Activated CD8-positive, alpha-beta memory T cell treated with anti-CD3 and anti-CD28 coated beads for 48 hours (primary cell): ENCODE measurements around the gene PHLDA2.

Experiments used
- DNase-seq, 3 experiments: peaks; one replicate each; pipeline ENCODE4 v3.0.0-alpha.2; 2020; ENCODE audit warnings: low read depth in 2 of 3, low spot score in 2 of 3

PHLDA2 gene, protein sequence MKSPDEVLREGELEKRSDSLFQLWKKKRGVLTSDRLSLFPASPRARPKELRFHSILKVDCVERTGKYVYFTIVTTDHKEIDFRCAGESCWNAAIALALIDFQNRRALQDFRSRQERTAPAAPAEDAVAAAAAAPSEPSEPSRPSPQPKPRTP

DNA sequence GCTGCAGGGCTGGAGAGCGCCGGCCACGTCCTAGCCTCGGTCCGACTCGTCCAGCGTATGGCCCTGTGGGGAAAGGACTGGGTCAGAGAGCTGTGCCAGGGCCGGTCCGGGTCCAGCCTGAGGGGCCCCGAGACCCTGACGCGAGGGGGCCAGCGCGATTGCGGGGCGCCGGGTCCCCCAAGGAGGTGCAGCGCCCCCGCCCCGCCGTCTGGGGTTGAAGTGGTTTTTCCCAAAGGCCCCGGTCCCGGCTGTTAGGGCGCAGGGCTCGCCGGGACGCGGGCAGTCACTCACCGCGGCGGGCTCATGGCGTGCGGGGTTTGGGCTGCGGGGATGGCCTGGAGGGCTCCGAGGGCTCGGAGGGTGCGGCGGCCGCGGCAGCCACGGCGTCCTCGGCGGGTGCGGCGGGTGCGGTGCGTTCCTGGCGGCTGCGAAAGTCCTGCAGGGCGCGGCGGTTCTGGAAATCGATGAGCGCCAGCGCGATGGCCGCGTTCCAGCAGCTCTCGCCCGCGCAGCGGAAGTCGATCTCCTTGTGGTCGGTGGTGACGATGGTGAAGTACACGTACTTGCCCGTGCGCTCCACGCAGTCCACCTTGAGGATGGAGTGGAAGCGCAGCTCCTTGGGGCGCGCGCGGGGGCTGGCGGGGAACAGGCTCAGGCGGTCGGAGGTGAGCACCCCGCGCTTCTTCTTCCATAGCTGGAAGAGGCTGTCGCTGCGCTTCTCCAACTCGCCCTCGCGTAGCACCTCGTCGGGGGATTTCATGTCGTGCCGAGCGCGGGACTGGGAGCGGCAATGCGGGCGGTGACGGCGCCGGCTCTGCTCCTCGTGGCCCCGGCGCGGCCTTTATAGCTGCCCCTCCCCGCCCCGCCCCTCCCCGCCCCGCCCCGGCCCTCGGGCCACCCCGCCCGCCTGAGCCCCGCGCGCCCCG, at the start of gene PHLDA2:
TSS of gene PHLDA2 (minus strand) at position 816 of the 926 bp plus-strand sequence. CDS start at position 760, 56 bp downstream.
- DNase-seq = peak in 2 of 3 experiments; percentile 39 to 43

DNA sequence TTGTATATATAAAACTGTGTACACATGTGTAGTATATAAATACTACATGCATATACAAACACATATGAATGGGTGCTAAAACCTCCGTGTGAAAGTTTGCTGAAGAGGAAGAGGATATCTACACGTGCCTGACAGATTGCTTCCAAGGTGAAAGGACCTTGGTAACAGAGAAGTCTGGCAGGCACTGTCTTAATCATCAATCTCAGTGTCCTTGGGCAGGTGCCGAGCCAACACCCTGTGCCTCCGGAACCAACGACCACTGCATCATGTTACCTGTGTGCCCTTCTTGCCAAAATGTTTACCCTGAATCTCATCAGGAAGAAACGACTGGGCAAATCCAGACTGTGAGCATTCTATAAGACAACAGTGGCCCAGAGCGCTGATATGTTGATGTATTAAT, 47.9 kb upstream of the PHLDA2 start:
- DNase-seq = no peak

DNA sequence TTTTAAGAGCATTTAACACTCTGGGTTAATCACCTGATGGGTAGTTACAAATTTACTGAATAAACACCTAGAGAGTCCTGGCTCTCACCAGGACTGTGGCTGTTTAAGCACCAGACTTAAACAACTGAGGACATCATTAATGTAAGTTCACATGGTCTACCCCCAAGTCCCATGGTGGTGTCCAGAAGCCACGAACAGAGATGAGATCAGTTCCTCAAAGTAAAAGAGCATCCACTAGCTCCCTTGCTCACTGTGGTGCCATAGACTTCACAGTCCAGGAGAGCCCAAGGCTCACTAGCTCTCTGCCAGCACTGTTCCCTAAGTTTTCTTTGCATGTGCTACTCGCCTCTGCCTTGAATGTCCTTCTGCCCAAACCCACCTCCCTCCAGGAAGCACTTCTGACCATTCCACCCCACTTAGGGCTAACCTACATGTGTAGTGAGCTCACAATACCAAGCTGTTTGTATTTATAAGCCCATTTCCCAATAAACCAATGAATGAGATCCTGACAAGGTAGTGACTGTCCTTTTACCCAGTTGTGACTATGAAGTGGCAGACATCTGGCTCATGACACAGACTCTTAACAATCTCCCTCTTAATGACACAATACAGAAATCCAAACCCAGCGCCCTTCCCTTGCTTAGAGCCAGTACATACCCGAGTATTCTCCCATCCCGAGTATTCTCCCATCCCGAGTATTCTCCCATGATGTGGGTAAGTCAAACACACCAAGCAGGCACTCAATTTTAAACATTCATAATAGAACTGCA, 47.3 kb upstream of the PHLDA2 start:
- no peak for DNase-seq

DNA sequence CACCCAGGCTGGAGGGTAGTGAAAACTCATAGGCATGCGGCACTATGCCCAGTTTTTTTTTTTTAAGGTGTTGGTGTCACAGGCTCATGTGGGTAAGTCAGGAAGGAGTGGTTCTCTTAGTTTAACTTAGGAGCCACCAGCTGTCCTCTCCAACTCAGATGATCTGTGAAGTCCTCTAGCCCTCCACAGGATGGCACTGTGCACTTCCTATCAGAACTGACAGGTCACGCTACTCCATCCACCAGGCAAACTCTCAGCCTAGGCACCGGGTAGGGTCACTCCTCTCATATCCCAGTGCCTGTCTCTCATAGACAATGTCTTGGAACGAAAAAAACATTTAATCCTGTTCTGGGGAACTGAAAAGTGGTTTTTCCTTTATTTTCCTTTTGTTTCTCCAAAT, 46.4 kb upstream of the PHLDA2 start:
- no peak for DNase-seq

DNA sequence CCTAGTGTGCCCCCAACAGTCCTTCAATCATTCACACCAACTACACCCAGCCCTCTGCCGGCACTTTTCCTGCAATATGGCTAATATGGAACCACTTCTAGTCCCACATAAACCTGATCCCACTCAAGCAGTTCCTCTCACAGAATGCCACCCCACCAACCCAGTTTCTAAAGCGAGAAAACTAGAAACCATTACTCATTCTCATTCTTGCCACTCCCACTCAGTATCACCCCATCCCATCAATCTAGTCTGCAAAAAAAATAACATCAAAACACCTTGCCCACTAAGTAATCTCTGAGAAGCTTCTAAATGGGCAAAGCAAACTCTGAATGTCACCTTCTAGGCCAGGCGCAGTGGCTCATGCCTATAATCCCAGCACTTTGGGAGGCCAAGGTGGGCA, 45.1 kb upstream of the PHLDA2 start:
- no peak for DNase-seq

DNA sequence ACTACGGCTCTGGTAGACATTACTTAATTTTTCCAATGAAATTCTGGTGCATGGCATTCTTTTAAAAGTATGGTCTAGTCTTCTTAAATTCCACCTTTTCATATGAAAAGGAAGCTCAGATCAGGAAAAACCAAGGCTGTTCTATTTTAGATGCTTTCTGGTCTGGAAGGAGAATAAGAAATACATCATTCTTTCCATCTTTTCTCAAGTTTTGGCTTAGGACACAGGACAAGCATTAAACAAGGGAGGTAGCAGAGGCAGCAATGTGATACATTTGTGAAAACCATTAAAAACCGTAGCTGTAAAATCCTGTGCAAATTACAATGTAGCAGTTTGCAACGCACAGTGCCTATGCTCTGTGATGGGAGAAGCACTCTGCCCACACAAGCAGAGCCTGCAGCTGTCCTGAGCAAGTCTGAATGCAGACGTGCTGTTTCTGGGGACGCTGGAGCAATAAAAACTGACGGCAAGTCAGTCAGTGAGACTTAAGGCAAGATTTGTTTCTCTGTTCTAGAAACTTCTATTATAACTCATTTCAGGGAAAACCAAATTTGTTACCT, 39.2 kb upstream of the PHLDA2 start:
- DNase-seq = no peak

DNA sequence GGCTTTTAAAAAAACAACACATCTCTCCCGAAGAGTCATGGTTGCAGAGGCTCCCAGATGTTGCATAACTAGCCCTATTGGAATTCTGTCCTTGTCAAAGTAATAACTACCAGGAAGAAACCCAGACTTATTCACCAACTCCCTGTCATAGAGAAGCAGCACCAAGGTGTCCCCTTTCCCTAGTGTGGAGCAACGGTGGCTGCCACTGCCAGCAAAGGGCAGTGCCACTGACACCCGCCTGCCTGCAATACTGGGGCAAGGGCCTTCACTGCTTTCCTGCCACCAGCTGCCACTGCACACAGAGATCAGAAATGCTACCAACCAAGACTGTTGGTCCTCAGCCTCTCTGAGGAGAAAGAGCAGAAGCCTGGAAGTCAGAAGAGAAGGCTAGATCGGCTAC, 35.6 kb upstream of the PHLDA2 start:
- no peak for DNase-seq

DNA sequence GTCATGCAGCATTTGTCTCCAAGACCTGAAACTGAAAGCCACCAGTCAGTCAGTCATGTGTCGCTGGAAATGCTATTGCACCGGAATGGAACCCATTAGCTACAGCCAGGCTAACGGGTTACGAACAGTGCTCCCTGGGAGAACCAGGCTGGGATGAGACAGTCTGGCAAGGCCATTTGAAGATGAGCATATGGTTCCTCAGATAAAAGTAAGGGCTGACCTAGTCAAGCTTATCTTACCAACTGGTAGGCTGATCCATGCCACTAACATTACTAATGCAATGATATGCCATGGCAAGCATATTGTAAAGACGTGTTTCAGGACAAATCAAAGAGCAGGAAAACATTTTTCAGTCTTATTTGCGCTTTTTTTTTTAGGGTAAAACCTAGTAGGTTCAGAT, 34.5 kb upstream of the PHLDA2 start:
- DNase-seq = no peak

DNA sequence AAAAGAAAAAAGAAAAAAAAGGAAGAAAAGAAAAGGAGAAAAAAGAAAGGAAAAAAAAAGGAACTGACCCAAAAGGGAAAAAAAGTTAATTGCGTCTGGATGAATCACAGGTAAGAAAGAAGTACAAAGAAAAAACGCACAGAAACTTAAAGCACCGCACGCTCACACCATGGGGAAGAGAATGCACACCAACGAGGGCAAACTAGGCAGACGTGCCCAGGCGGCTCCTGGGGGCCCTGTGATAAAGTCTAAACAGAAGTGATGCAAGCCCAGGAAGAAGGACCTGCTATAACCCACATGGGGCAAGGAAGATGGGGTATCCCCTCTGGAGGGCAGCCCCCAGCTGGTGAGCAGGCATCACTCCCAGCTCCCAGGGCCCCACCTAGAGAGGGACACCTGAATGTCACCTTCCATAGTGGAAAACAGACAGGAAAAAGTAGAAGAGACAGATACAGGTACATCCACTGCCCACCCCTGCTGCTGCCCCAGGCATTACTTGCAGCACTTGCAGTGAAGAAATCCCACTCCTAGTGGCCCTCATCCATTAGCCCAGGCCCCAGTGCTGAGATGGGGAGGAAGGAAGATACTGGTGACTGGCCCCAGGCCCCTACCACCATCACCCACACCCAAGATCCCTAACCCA, 34.0 kb upstream of the PHLDA2 start:
- DNase-seq = no peak

DNA sequence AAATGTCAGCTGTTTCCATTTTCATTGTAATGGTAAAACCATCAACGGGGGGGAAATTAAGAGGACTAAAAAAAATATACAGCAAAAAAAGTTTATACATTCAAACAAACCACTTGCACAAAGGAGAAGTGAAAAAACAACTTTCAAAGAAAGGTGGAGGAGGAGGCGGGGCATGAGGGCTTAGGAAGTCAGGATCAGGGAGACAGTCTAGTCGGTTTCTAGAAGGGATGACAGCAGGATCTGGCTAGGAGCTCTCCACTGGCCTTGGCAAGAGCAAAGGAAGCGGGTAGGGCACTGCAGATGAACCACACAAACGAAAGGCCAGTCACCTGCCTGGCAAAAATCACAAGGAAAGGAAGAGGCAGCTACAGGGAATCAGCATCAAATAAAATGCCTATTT, 31.9 kb upstream of the PHLDA2 start:
- no peak for DNase-seq

DNA sequence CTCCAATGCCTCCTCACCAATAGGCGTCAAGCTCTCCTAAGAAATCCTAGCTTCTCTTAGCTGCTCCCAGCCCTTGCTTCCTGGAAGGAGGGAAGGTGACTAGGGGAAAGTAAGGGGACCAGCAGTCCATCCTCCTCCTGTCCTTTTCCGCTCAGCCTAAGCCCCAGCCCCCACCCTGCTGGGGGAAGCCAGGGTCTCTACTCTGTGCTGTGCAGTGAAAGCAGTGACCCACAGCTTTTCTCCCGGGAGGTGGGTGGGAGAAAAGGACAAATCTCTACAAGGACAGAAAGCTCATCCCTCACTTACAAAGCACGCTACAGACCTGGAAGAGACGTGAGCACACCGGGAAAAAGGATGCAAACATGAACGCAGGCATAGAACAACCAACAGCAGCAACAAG, 30.9 kb upstream of the PHLDA2 start:
- DNase-seq = no peak

DNA sequence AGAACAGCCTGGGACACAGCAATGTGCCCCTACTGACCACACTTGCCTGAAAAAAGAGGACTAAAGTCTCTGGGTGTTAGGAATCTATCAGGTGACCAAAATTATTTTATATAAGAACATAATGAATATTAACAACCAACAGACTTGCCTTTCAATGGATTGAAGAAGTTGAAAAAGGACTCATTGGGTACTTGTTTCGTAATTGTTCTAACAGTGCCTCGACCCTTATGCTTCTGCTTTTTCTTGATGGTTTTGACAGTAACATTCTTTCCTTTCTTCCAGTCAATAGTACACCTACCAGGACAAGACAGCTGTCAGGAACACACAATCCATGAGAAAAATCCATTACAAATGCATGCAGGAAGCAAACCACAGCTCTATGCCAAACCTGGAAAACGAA, 29.0 kb upstream of the PHLDA2 start:
- no peak for DNase-seq

DNA sequence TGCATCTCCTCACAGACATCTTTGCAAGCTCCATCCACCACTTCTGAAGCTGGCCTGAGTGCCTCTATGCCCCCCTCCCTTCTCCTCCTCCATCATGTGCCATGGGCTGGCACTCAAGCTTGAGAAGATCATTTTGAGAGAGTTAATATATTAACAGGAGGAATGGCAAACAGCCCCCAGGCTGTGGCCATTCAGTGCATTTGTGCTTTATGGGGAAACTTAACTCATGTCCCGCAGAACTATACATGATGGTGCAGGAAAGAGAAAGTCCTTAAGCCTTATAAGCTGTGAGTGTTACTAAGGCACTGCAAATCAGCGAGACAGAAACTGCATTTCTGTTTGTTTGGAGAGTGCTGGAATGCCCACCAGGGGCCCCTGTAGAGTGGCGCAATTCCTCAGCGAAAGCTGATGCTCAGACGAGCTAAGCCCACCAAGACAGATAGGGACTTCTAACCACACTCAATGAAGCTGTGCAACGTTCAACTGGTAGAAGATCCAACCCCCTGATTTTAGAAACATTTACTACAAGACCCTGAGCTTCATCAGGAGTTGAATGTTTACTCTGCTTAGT, 26.8 kb upstream of the PHLDA2 start:
- DNase-seq = no peak

DNA sequence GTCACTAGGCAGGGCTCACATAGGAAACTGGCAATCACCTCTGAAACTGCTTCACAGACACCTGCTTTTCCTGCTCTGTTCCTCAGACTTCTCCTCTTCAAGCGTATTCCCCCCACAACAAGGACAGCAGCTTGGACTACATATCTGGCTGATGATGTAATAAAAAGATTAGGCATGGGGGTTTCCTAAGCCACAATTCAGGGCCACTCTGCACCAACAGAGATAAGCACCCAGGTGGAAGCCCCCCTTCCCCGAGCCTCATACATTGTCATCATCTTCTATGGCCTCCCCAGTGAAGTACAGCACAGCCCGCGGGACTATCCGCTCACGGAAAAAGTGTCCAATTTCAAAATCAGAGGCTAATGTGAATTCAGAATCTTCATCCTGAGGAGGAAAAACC, 25.0 kb upstream of the PHLDA2 start:
- no peak for DNase-seq

DNA sequence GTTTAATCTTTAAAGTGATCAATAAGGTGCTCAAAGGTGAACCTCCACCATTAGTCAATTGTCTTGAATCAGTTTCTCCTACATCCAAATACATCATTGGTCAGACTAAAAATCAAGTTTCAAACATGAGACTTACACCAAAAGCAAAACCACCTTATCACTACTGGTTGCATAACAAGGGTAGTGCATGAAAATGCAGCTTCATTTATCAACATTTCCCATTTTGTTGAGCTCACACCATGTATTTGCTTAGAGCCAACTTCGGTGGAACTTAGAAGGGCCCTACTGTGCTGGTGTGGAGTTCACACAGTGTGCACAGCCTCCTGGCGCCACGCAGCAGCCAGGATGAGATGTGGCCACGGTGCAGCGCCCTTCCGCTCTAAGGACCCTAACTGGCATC, 23.1 kb upstream of the PHLDA2 start:
- no peak for DNase-seq

DNA sequence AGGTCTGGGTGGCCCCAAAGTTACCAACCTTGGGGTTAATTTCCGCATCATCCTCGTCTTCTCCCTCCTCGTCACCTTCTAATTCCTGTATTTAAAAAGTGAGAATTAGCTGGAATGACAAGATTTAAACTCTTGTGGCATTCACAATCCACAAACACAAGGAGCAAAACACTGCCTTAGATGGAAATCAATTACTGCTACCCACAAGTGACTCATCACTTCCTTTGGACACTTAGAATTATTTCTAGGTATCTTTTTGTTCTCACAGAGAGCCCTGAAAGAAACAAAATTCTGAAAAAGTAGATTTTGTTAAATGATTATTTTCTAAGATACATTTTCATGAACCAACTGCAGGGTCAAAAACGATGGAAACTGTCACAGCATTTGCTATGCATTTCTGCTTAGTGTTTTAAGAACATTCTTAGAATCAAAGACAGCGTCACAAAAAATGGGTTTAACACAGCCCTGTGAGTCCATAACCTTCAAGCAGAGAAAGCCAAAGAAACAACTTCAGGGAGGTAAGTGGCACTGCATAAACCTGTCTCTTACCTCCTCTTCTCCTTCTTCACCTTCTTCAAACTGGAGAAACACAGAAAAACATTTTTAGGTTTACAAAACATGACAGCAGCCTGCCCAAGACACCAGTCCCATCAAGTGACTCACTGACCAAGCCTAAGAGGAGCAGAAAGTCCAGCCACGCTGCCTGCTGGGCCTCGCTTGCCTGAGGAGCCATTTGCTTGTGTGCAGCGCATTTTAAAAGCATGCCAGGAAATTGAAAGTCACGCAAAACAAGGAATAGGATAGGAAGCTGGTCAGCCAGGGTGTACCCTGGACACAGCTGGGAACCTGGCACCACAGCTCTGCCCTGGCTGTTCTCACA, 22.3 kb upstream of the PHLDA2 start:
- no peak for DNase-seq

DNA sequence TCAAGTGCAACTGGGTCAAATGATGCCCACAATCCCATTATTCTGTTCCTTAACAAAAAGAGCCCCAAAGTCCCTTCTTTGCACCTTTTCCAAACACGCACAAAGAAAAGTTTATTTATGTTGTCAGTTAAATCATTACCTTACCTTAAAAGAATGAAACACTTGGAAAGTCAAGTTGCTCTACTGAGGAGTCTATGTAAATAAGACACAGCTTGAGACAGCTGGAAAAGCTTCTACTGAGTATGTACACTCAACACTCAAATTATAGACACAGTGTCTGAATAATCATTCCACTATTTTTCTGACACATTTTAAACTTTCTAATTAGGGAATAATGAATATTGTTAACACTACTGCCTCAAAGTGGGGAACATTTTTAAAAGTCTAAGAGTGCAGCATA, 21.6 kb upstream of the PHLDA2 start:
- no peak for DNase-seq

DNA sequence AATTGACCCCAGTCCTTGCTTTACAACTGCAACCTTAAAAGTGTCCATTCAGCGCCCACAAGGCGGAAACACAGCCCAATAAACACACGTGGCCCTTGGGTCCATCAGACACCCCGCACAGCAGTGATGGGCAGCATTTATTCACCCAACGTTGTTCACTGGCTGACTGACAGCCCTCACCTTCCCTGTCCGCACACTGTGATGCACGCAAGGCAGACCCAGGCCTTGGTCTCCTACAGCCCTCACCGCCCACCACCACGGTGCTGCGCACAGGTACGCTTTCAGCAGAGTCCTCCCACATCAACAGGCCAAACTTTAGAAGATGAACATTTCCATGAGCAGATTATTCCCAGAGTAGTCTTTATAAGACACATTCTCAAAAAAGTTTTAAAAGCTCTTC, 20.7 kb upstream of the PHLDA2 start:
- DNase-seq = no peak

DNA sequence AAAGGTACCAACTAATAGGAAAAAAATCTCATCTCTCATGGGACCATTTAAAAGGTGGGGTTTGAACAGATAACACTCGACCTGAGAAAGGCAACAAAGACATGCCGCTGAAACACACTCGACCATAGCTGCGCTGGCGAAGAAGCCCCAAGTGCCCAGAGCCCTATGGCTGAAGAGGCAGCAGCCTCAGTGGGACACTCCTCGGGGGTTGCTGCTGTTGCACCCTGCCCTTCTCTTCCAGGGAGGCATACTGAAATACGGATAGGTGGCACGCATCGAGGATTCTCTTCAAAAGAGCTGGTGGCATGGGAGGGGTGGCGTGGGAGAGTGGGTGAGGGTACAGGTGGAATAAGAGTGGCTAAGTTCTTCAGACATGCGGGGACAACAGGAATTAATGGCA, 18.5 kb upstream of the PHLDA2 start:
- no peak for DNase-seq

DNA sequence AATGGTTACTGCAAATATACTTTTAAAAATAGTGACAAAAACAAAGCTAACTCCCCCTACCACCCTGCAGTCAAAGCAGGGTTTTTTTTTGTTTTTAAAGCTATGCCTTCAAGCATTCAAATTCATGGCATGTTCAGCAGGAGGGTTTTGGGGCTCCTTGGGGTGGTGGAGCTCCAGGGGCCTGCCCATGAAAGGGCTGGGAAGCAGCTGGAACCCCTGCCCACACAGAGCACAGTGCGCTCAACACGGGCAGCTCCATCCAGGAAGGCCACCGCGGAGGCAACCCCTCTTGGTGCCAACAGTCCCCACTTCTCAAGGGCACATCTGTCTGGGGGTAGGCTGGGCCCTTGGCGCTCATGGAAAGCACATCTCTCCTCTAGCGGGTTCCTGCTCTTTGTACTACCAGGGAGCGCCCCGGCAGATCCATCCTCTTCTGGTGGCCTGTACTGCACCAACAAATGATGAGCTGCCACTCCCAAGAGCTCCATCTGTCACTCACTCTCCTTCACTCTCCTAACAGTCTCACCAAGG, 16.6 kb upstream of the PHLDA2 start:
- no peak for DNase-seq
